Esophagus muscularis mucosa (tissue), 3 donors: ENCODE data around the gene MEAK7.

Experiments
- CTCF ChIP-seq, 3 experiments: fragments of 200-600 bp in 2 of 3; fragments of 450-650 bp in 1 of 3; sonication (generic) in 2 of 3; IDR thresholded peaks; one replicate each; pipeline ENCODE4 v1.5.1; 2017 to 2019; ENCODE audit warnings: antibody characterized with exemption in 3 of 3, mild to moderate bottlenecking in 2 of 3, moderate library complexity in 1 of 3
- POLR2A ChIP-seq: fragments of 450-650 bp; IDR thresholded peaks from one replicate; pipeline ENCODE4 v1.6.1; 2017; ENCODE audit warnings: antibody characterized with exemption, moderate library complexity, mild to moderate bottlenecking, low read depth
- POLR2AphosphoS5 ChIP-seq, 2 donors: sonication (generic); formaldehyde crosslinking; IDR thresholded peaks; one replicate each; pipeline ENCODE4 v1.6.1; 2017; ENCODE audit warnings: antibody characterized with exemption in 2 of 2

DNA sequence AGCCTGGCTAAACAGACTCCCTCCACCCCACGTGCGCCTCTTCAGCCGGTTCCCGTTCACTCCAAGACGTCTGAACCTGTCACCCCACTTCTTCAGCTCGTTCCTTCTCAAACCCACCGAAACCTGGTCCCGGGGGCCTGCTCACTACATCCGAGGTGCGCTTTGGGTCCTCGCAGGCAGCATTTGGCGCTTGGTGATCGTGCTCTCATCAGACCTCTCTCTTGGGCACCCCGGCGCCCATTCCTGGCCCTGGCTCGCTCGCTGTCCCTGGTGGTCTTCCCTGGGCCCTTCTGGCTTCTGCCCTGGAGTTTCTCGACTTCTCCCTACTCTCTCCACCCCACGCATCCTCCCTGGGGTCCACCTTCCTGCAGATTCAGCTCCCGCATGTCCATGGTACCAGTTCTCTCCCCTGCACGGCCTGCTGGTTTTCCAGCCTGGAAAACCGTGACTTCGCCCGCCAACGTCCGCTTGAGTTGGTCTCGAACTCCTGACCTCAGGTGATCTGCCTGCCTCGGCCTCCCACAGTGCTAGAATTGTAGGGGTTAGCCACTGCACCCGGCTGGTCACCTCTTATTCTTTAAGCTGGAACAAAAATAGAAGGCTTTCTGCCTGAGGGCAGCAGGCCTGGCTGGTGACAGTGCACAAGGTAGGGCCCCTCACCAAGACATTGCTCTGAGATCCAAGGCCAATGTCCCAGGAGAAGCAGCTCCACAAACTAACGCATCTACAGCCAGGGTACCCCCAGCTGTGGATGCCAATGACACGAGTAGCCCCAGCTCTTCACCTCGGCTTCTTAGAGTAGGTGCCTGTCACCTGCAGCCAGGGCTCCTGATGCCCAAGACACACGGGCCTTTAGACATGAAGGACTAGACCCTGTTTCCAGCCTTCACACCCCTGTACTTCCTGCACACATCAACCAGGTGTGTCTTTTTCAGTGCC is 1.1 kb upstream of the MEAK7 start:
- TF ChIP-seq CTCF (IDR thresholded peaks at IDR 0.05) (no peak), POLR2AphosphoS5 (IDR thresholded peaks at IDR 0.05) (no peak), POLR2A (no peak)
